RWPE1 (cell line): Measurements from ENCODE around the gene VSIG1.

ENCODE experiments used
- CTCF ChIA-PET: fragments of 350-600 bp; sonication (Branson Sonifier 250); formaldehyde crosslinking; extraction: SDS; loops from one replicate; lab custom pipeline; 2021; lab: Yijun Ruan, JAX
- POLR2A ChIA-PET: fragments of 400-600 bp; formaldehyde crosslinking; extraction: SDS; loops from one replicate; lab custom pipeline; 2020; ENCODE audit warnings: antibody characterized with exemption; ENCODE audit not compliant: low non-redundant PET; lab: Yijun Ruan, JAX
- DNase-seq: peaks from one replicate; pipeline ENCODE4 v3.0.0; 2012; ENCODE audit warnings: low spot score
- H3K27ac ChIP-seq: fragments of 450-650 bp; 2 replicates; pipeline ENCODE4 v1.5.1; 2017
- TF ChIP-seq, protein P1 (sequence below): fragments of 450-650 bp; conservative IDR thresholded peaks from 2 replicates; pipeline ENCODE4 v1.5.1; 2017; ENCODE audit warnings: low read depth, mild to moderate bottlenecking

The VSIG1 gene

DNA sequence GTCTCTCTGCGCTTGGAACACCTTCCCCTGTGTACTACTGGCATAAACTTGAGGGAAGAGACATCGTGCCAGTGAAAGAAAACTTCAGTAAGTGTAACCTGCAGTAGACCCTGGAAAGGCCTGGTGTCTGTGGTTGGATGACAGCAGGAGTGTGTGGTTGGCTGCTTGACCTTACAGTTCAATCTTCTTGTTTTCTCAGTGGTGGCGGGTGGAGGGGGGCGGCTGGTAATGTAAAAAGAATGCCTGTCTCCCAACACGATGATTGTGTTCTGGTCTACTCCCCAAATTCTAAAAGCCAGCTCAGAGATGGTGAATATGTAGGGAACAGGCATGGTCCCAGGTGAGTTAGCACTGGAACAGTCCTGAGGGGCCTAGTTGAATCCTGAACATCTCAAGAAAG lies 27.9 kb downstream of the VSIG1 start:
- TF ChIP-seq, protein P1, sequence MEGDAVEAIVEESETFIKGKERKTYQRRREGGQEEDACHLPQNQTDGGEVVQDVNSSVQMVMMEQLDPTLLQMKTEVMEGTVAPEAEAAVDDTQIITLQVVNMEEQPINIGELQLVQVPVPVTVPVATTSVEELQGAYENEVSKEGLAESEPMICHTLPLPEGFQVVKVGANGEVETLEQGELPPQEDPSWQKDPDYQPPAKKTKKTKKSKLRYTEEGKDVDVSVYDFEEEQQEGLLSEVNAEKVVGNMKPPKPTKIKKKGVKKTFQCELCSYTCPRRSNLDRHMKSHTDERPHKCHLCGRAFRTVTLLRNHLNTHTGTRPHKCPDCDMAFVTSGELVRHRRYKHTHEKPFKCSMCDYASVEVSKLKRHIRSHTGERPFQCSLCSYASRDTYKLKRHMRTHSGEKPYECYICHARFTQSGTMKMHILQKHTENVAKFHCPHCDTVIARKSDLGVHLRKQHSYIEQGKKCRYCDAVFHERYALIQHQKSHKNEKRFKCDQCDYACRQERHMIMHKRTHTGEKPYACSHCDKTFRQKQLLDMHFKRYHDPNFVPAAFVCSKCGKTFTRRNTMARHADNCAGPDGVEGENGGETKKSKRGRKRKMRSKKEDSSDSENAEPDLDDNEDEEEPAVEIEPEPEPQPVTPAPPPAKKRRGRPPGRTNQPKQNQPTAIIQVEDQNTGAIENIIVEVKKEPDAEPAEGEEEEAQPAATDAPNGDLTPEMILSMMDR: no peak
- DNase-seq: no peak
- ChIA-PET POLR2A (no interaction called here), CTCF (interaction anchor here (0.6 kb wide), 2 partner anchors 19 to 169 kb away, joined by 3 read pairs; partner anchors contain the start of genes ATG4A and PSMD10)
- no peak overlapping the region for H3K27ac ChIP-seq

DNA sequence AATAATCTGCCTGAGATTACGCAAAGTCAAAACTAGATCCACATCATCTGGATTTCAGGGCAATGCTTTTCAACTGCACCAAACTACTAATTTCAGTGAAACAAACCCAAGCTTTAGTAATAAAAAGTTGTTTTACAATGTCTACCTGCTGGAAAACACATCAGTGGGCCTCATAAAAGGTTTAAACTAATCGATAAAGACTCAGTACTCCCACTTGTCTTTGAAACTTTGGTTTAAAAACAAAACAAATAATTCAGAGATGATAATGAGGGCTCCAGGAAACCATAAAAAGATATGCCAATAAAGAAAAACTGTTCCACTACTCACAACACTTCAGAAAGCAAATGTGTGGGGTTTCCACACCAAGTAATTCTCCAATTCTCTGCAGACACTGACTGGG lies 36.2 kb downstream of the VSIG1 start:
- no peak for DNase-seq
- H3K27ac ChIP-seq: no peak overlapping the region
- ChIA-PET POLR2A (no interaction called here), CTCF (interaction anchor here (0.6 kb wide), 1 partner anchor 1017 kb away, joined by 3 read pairs; no protein-coding TSS in a partner anchor)
- TF ChIP-seq, protein P1: no peak

DNA sequence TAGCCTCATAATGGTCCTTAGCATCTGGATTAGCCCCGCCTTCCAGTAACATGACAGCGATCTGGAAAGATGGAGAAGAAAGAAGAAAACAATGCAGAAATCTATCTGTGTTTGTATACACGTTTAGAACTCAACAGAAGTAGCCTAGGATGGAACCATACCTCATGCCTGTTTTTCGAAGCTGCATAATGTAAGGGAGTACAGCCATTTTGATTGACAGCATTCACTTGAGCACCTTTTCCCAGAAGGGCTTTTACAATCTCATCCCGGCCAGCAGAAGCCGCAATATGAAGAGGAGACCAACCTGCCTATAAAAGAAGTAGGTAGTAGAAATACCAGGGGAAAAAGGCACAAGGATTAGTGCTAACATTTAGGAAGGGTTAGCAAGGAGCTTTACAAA lies 42.9 kb downstream of the VSIG1 start:
- TF ChIP-seq, protein P1: no peak
- CTCF ChIA-PET: no interaction called here
- DNase-seq: no peak
- no peak overlapping the region for H3K27ac ChIP-seq
- POLR2A ChIA-PET: no interaction called here

DNA sequence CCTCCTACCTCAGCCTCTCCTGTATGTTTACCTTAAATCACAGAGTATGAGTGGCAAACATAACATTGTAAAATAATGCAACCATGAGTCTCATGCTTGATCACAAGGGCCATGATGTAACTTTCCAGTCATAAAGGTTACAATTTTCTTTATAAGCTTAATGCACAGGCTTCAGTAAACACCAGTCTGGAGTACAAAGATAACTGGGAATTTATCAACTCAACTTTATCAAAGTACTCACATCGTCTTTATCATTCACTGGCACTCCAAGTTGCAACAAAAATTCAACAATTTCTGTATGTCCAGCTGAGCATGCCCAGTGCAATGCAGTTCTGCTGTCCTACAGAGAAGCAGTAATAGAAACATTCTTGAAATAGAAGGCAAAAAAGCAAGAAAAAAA lies 43.6 kb downstream of the VSIG1 start:
- no peak overlapping the region for H3K27ac ChIP-seq
- CTCF ChIA-PET: no interaction called here
- no peak for DNase-seq
- TF ChIP-seq, protein P1: no peak
- POLR2A ChIA-PET: no interaction called here

DNA sequence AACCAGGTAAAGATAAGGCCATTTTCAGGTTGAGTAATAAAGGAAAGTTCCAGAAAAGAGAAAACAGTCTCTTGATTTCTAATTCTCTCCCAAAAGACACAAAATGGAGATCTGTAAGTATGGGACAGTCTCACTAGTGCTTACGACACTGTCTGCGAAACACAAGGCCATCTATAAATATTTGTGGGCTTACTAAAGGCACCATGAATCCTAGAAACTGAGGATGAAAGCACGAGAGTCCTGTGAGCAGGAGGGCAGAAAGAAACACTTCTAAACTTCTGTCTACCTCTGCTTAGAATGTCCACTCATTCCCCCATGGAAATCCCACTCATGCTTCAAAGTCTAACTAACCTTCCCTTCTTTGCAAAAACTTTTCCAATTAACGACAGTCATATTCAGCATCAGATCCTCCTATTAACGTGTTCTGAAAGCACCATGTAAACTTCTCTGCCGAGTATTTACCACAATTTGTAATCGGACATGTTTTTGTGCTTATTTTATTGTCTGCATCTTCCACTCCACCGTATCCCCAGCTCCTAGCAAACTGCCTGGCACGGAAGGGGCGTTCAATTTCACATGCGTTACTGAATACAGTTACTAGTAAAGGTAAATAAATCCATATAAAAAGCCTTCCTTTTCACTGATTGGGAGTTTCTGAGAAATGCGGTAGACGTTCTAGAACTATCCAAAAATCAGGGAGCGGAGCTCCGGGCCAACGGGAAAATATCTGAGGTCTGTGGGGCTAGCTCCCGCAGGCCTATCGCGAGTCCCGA lies 45.8 kb downstream of the VSIG1 start:
- DNase-seq: no peak
- ChIA-PET POLR2A (no interaction called here), CTCF (interaction anchor here (0.6 kb wide), 1 partner anchor 559 kb away, joined by 3 read pairs; no protein-coding TSS in a partner anchor)
- TF ChIP-seq, protein P1: no peak
- peak overlapping the region; percentile 85 for H3K27ac ChIP-seq

DNA sequence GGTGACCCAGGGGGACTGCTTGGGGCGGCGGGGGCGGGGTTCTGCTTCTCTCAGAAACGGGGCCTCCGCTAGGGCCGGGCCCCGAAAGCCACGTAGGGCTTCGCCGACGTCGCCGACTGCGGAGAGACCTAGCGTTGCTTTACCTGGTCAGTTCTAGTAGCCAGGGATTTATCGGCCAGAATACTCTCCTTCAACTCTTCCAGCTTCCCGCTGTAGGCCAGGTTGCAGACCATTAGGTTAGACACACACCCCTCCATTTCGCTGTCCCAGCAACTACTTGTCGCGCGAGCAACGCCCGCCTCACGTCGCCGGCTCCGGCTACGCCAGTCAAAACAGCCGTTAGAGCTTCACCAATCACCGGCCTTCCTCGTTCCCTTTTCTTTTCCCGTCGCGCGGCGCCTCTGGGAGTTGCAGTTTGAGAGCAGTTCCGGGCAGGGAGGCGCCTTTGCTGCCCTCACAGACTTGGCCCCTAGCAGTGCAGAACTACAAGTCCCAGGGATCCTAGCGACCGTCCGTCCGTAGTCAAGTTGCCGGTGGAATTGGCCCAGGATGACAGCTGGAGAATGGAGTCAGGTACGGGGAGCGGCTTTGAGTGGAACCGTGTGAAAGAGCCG lies 46.5 kb downstream of the VSIG1 start, which contains the start of the genes ATG4A and PSMD10:
TSS of gene ATG4A (plus strand) at position 515 of the 614 bp plus-strand sequence. CDS start at position 564, 49 bp downstream.
TSS of gene PSMD10 (minus strand) at position 279 of the 614 bp plus-strand sequence. CDS start at position 257, 22 bp downstream.
- CTCF ChIA-PET: interaction anchor here (0.6 to 0.7 kb wide), 4 partner anchors 19 to 1298 kb away, joined by 3 read pairs; partner anchors contain the start of gene NCBP2L
- POLR2A ChIA-PET: no interaction called here
- TF ChIP-seq, protein P1: no peak
- DNase-seq: peak; percentile 80
- peak within 1 kb of the TSS; percentile 85 for H3K27ac ChIP-seq
